Ishikawa (cell line): ENCODE data around the gene LIPE.

Experiments used
- CEBPB ChIP-seq: IDR thresholded peaks from 2 replicates; pipeline ENCODE4 v1.6.1; 2012
- EP300 ChIP-seq: IDR thresholded peaks from 2 replicates; pipeline ENCODE4 v1.6.1; 2012; ENCODE audit warnings: borderline replicate concordance
- FOXM1 ChIP-seq: IDR thresholded peaks from 2 replicates; pipeline ENCODE4 v1.6.1; 2012; ENCODE audit warnings: low read depth, borderline replicate concordance
- TAF1 ChIP-seq: IDR thresholded peaks from 2 replicates; pipeline ENCODE4 v1.6.1; 2012; ENCODE audit warnings: low read depth, mild to moderate bottlenecking

DNA sequence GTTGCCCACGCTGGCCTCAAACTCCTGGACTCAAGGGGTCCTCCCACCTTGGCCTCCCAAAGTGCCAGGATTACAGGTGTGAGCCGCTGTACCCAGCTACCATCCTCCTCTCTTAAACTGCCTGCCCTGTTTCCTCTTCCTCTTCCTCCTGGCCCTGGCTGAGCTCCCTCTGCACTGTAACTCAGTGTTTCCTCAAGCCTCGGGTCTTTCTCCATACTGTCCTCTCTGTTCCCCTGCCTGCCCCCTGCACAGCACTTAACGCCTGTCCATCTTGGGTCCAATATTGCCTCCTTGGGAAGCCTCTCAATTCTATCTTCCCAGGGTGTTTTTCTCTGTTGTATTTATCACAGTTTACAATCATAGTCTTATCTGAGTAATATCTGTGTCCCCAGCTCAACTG is 6.1 kb downstream of the LIPE start:
- TF ChIP-seq EP300 (no peak), TAF1 (no peak), CEBPB (no peak), FOXM1 (no peak)
